ENCODE results near the gene CCDC8. TPM values are rescaled to one million over a fixed set of nuclear protein-coding genes. Genes with fewer than 3 reads are reported as not detected.

The CCDC8 gene
- total RNA-seq, 1 experiment from 2014 or later: 27.5 TPM

DNA sequence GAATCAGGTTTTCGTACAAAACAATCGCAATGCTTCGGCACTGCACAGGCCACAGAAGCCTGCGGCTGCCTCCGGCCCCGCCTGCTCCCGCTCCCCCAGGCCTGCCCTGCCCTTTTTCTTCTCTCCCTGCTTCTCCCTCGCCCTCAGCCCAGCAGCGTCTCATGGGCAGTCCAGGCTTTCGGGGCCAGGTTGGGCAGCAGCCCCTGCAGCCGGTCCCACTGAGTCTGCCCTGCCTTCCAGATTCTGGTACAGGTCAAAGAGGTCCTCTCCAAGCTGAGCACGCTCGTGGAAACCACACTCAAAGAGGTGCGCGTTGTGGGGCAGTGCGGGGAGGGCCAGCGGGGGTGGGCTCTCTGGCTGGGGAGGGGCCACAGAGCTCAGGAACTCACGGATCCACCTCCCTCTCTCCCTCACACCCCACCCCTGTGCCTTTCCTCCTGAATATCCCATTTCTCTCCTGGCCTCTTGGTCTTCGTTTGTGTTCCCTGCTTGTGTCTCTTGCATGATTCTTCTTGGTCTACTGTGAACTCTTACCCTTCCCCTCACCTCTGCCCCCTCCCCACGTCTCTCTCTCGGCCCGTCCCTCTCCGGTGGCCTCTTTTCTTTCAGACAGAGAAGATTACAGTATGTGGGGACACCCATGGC, 30.1 kb downstream of the CCDC8 start:
- H3K23me2 ChIP-seq (ENCODE audit: insufficient read length, low read depth, low read length, poor library complexity, severe bottlenecking): no peaks in the 10 kb centered on the region
- H3K9me3 ChIP-seq (ENCODE audit: control insufficient read depth, low read depth, low read length): no peaks in the 10 kb centered on the region
- H3K56ac ChIP-seq (ENCODE audit: insufficient read length, low read depth, low read length): no peak overlapping the region
- H3K79me2 ChIP-seq (ENCODE audit: insufficient read depth, low read length): no peaks in the 10 kb centered on the region
- H2BK15ac ChIP-seq (ENCODE audit: low read depth, low read length): no peak overlapping the region
- H3K27me3 Mint-ChIP-seq (ENCODE audit: low read depth): no peaks in the 10 kb centered on the region
- no peak overlapping the region for H3K4me2 ChIP-seq (ENCODE audit: insufficient read depth, insufficient read length, low read length)
- no peak overlapping the region for H2BK12ac ChIP-seq (ENCODE audit: insufficient read length, low read depth, low read length)
- no peak overlapping the region for H4K91ac ChIP-seq (ENCODE audit: insufficient read length, low read depth, low read length)
- H3K4me1 Mint-ChIP-seq: no peaks in the 10 kb centered on the region; a peak in 1 of 4 replicates
- no peak overlapping the region for H3K23ac ChIP-seq (ENCODE audit: insufficient read length, low read depth, low read length)
- H4K8ac ChIP-seq (replicated peaks; ENCODE audit: insufficient read length, low read depth, low read length): no peak overlapping the region
- H3K4ac ChIP-seq (ENCODE audit: low read depth, low read length): no peak overlapping the region
- H3K79me1 ChIP-seq (ENCODE audit: insufficient read depth, low read depth, low read length, poor library complexity, severe bottlenecking): no peaks in the 10 kb centered on the region
- H3K4me3 Mint-ChIP-seq: no peak overlapping the region
- no peak overlapping the region for H2BK5ac ChIP-seq (ENCODE audit: insufficient read length, low read length)
- H3K27ac ChIP-seq (ENCODE audit: insufficient read length, low read depth, low read length): no peak overlapping the region
- no peak overlapping the region for H3K18ac ChIP-seq (ENCODE audit: insufficient read length, low read depth, low read length)
- H3K27me3 ChIP-seq (ENCODE audit: insufficient read depth, low read length): no peaks in the 10 kb centered on the region
- no peak overlapping the region for H2AK5ac ChIP-seq (ENCODE audit: insufficient read length, low read length)
- H2BK20ac ChIP-seq (ENCODE audit: low read depth, low read length, poor library complexity, severe bottlenecking): no peak overlapping the region
- DNase-seq: peak; percentile 20
- peak overlapping the region in 2 of 3 experiments; percentile 58 to 69; a peak in 2 of 7 replicates for H3K27ac Mint-ChIP-seq
- peaks cover 49 to 93% (median 84%) of the 10 kb centered on the region in 3 experiments for H3K36me3 Mint-ChIP-seq (ENCODE audit: insufficient read depth in 1 of 3, low read depth in 3 of 3)
- no peaks in the 10 kb centered on the region for H3K4me1 ChIP-seq (ENCODE audit: insufficient read depth, low read length)
- H2BK120ac ChIP-seq (ENCODE audit: low read depth, low read length, poor library complexity, severe bottlenecking): no peak overlapping the region
- H2AFZ ChIP-seq (ENCODE audit: low read length): no peak overlapping the region
- TF ChIP-seq, protein P1, sequence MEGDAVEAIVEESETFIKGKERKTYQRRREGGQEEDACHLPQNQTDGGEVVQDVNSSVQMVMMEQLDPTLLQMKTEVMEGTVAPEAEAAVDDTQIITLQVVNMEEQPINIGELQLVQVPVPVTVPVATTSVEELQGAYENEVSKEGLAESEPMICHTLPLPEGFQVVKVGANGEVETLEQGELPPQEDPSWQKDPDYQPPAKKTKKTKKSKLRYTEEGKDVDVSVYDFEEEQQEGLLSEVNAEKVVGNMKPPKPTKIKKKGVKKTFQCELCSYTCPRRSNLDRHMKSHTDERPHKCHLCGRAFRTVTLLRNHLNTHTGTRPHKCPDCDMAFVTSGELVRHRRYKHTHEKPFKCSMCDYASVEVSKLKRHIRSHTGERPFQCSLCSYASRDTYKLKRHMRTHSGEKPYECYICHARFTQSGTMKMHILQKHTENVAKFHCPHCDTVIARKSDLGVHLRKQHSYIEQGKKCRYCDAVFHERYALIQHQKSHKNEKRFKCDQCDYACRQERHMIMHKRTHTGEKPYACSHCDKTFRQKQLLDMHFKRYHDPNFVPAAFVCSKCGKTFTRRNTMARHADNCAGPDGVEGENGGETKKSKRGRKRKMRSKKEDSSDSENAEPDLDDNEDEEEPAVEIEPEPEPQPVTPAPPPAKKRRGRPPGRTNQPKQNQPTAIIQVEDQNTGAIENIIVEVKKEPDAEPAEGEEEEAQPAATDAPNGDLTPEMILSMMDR (conservative IDR thresholded peaks at IDR 0.05): no peak
- H3K14ac ChIP-seq (ENCODE audit: insufficient read depth, low read length): no peak overlapping the region
- no peak overlapping the region for H3K9ac ChIP-seq (ENCODE audit: extremely low read depth, insufficient read length, low read length)
- no CpG with 5 or more reads among the region's 23 CpGs for WGBS (ENCODE audit: extremely low coverage, insufficient read length, low lambda C conversion rate)
- H4K5ac ChIP-seq (ENCODE audit: insufficient read length, low read depth, low read length): no peak overlapping the region
- H3T11ph ChIP-seq (ENCODE audit: low read length): no peak overlapping the region
- no peaks in the 10 kb centered on the region for H4K20me1 ChIP-seq (ENCODE audit: control insufficient read depth, insufficient read depth, insufficient read length)
- H3K9me3 Mint-ChIP-seq: no peaks in the 10 kb centered on the region
